Liver (tissue), 3 donors: ENCODE measurements around the gene MTRR.

ENCODE experiments used
- ATF3 ChIP-seq: IDR thresholded peaks from 2 replicates; pipeline ENCODE4 v1.6.1; 2016; ENCODE audit warnings: antibody characterized with exemption
- CTCF ChIP-seq: fragments of 150-350 bp; IDR thresholded peaks from 2 replicates; pipeline ENCODE4 v1.5.1; 2017; ENCODE audit warnings: improper control_type of control experiment, low read depth, low read length; ENCODE audit not compliant: missing input control
- FOXA1 ChIP-seq: IDR thresholded peaks from 2 replicates; pipeline ENCODE4 v1.6.1; 2016; ENCODE audit warnings: antibody characterized with exemption
- JUND ChIP-seq, 2 donors: IDR thresholded peaks; 2 replicates each; pipeline ENCODE4 v1.6.1; 2016; ENCODE audit warnings: antibody characterized with exemption in 2 of 2
- MAX ChIP-seq: IDR thresholded peaks from 2 replicates; pipeline ENCODE4 v1.6.1; 2016; ENCODE audit warnings: antibody characterized with exemption
- NR2F2 ChIP-seq: IDR thresholded peaks from 2 replicates; pipeline ENCODE4 v1.6.1; 2016; ENCODE audit warnings: antibody characterized with exemption
- REST ChIP-seq: IDR thresholded peaks from 2 replicates; pipeline ENCODE4 v1.6.1; 2016; ENCODE audit warnings: antibody characterized with exemption, mild to moderate bottlenecking
- donor health status: healthy.
- donor health status: healthy.

- TF ChIP-seq JUND (IDR thresholded peaks at IDR 0.05) (no peak), CTCF (no peak), MAX (no peak), ATF3 (no peak), REST (no peak), NR2F2 (no peak), FOXA1 (no peak)
Measured at GRCh38 chr5:7917130-7918123, 48.5 kb downstream of the MTRR start.
